NCI-H2081 treated with DMSO at 0.1 percent for 48 hours (cell line): ENCODE results near the gene TMEM163.
A peak's percentile ranks its signal among the peaks of the same experiment; 100 is the strongest.
"Not testable (repeated sequence)": the region's sequence is repeated elsewhere in the genome, so short reads cannot be mapped to it uniquely, and the experiment has no call there.

Experiments
- DNase-seq: peaks from one replicate; lab custom pipeline; 2025; lab: John Stamatoyannopoulos, UW

TMEM163 gene

DNA sequence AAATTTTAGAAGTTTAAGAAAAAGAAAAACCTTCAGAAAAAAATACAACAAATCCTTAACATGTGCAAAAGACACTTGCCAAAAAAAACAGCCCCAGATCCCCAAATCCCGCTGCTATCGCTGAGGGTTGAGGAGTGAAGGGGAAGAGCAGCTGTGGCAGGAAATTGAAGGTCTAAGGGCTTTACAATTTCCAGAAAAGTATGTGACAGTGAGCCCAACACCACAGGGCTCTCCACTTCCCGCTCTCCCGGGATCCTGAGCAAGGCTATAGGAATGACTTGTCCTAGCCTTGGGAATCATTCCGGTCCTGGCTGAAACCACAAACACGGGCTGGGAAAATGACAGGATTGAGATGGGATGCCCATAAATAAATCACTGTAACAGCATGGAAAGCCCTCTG, 191.4 kb downstream of the TMEM163 start:
- DNase-seq = no peak

DNA sequence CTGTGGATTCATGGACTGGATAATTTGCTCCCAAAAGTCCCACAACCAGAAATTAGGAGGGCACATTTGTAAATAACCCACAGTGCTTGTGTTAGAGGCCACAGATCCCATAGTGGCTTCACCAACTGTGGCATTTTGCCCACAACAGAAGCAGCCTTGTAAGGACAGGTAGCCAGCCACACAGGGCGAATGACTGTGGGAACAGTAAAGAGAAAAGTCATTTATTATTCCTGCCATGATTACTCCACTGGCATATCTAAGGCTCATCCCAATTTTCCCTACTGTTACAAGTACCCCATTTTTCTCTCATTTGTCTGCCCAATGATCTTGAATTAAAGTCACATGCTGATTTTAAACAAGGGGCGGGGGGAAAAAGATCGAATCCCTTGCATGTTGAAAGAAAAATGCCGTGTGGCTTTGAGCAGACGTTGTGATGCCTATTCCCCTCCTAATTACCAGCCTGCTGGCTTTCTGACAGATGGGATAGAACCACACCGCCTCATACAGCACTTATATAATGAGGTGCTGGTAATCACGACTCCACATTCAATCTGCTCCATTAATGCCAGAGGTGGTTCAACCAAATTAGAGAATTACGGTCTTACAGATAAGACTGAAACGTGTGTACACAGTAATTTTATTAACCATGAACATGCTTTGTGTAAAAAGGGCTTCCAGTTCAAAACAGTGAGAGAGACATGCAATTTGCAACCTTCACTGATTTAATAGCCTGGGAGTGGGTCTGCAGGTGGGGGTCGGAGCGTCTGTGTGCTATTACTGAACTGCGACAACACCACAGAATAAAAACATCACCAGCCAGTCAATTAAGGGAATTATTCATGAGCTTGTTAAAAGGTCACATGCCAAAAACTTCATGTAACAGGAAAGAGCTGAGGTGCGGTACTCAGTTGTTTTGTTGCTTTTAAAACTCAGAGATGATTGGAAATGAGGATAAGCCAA, 196.0 kb downstream of the TMEM163 start:
- DNase-seq = peak; percentile 98

DNA sequence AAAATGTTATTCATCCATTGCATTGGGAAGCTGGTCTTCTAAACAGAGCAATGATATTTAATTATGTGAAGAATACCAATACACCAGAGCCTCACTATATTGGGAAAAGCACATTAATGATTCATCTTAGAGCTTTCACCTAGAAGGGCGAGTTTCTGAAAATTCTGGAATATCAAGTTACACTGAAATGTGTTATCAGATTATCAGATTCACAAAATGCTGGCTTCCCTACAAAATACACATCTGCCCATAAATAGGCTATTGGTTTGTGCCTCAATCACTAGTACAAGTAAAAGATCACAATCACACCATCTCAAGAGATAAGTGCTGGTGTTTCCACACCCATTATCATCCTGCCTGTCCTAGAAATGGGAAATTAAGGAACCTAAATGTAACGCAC, 200.7 kb downstream of the TMEM163 start:
- no peak for DNase-seq

DNA sequence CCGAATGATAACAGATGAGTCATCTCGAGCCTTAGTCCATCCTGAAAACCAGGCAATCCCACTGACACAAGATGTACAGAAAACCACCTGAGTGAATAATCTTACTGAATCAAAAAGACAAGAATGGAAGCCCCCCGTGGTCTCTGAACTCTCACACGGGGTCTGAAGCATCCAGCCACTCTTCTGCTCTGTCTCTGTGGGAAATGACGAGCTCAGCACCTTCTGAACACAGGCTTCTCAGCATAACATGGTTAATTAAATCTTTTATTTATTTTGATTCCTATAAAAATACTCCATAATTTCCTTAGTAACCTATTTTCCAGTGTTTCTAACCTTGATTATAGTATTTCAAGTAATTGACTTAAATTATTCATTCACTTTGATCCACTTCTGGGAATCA, 203.7 kb downstream of the TMEM163 start:
- no peak for DNase-seq

DNA sequence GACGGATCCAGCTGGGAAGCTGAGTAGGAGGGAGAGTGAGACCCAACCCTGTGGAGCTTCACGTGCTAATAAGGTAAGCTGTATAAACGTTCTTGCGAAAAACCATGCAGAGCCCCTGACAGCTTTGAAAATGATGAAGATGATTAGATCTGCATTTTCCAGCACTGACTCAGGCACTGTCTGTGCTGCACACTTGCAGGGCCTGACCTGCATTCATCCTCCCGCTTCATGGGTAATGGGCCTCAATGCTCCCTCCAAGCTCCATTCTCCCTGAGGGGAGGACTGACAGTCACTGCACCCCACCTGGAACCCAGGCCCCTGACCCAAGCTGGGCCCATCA, 205.4 kb downstream of the TMEM163 start:
- no peak for DNase-seq

DNA sequence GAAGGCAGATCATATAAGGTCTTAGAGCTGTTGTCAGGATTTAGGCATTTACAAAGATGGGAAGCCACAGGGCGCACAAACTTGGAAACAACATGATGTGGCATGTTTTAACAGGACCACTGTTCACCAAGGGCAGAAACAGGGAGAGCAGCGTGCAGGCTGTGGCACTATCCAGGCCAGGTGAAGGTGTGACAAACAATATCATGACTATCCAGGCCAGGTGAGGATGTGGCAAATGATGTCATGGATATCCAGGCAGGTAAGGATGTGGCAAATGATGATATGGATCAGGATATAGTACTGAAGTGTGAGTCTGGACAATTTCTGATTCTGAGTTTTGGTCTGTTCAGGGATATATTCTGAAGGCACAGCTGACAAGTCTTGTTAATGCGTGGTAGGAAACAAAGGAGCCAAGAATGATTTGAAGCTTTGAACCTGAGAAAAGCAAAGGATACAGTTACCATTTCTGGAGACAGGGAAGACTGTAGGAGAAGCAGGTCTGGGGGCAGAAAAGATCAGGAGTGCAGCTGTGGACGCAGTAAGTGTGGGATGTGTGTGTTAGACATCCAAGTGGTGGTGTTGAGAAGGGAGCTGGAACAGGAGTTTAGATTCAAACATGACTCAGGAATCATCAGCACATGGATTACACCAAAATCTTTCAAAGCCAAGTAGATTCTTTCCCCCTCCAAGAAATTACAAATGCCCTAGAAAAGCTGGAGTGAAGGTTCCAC, 205.9 kb downstream of the TMEM163 start:
- no peak for DNase-seq

DNA sequence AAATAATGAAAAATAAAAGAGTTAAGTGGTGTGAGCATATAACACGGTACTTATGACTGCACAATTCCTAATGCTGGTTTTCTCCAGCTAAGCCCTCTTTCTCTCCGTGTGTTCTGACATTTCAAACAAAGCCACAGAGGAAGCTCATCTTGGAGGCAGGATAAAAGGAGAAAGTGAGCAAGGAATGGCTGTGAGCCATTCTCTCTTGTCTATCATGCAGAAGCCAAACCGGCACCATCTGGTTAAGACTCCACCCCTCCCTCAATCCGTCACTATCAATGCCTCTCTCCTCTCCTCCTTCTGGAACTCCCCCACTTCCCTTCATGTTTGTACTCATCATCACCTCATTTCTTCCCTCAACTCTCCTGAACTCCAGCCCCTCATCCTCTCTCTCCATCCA, 210.4 kb downstream of the TMEM163 start:
- no peak for DNase-seq

DNA sequence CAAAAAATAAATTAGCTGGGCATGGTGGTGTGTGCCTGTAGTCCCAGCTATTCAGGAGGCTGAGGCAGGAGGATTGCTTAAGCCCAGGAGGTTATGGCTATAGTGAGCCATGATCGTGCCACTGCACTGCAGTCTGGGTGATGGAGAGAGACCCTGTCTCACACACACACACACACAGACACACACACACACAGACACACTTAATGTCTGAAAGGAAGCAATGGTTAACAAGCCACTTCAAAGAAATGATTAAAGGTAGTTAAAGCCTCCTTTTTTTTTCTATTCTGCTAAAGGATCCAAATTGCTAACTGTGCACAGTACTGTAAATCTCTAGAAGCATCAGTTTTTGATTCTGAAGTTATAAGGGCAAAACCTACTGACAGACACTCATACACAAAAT, 211.1 kb downstream of the TMEM163 start:
- no peak for DNase-seq

DNA sequence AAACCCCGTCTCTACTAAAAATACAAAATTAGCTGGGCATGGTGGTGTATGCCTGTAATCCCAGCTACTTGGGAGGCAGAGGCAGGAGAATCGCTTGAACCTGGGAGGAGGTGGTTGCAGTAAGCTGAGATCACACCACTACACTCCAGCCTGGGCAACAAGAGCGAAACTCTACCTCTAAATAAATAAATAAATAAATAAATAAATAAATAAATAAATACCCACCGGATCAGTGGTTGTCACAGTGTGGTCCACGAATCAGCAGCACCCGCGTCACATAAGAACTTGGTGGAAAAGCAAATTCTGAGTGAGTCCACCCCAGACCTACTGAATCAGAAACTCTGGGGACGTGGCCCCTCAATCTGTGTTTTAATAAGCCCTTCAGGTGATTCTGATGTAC, 211.6 kb downstream of the TMEM163 start:
- not testable (repeated sequence) for DNase-seq

DNA sequence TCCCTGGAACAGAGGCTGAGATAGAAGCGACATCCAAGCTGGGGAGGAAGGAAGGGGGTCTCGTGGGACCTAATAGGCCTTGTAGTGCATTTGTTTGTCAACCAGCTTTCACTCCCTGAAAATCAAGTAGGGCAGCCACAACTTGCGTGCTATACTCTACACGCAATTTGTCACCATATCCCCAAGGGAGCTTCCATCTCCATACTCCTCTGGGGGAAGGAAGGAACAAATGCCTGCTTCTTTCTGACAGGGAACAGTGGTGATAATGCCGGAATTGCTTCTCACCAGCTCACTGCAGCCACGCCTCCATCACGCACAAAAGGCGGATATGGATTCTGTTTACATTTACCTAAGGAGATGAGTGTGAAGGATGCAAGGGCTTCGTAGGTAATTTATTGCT, 213.4 kb downstream of the TMEM163 start:
- DNase-seq = no peak

DNA sequence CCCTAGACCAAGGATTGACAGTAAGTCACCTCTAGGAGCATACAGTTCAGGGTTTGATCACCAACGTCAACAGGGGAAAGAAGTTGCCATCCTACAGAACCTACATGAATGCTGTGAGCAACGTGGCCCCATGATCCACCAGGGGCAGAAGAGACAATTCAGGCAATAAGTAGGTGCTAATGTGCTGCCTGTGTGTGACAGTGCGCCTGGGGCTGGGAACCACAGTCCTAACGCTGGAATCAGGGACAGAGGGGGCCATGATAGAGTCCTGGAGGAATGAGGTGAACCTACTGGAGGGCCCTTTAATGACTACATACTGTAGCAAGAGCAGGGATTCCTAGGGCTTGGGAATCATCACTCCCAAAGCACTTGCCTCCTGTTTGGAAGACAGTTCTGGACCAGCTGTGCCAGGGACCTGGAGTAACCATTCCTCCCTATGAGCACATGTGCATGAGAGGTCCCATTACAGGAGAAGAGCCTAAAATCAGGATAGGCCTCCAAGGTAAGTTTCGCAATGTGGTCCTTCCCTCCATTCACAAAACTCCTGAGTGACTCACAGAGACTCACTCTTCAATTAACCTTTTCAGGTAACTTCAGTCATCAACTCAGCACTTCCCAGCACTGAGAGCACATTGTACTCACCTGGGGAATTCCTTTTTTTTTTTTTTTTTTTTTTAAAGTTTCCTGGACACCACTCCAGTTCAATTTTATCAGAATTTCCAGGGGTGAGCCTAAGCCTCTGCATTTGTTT, 214.0 kb downstream of the TMEM163 start:
- no peak for DNase-seq

DNA sequence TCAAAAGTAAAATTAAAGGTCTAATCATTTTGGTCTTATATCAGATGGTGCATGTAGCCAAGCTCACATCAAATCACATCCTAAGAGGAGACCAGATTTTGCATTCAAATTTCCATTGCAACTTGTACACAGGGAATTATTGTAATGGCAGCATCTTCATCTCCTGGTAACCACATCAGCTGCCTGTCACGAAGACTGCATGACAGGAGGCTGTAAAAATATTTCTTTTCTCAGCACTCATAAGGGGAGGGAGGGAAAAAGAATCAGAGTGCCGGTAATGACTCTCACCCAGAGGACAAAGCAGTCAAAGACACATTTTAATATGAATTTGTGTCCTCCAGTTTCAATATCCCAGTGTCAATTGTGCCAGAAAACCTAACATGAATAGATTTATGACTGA, 216.7 kb downstream of the TMEM163 start:
- no peak for DNase-seq

DNA sequence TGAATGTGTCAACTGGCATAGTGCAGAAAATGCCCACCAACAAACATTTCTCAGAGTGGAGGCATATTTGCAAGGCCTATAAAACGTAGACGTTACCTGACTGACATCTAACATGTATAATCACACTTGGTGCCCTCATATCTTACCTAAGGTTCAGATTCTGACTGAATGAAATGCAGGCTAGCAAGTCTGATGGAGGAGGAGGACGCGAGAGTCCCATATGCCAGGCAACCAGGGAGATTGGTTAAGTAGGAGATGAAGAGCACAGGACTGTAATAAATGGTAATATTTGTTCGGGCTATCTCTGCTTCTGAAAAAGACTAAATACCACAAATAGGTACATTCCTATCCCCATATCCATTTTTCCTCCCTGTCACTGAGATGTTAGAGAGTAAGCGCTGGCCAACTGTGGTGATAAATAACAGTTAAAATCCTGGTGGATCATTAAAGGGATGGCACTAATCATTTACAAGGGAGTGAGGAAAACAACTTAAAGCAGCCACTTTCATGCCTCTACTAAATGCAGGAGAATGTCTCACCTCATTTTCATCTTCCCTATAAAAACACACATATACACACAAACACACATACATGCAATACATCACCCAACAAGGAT, 217.2 kb downstream of the TMEM163 start:
- no peak for DNase-seq

DNA sequence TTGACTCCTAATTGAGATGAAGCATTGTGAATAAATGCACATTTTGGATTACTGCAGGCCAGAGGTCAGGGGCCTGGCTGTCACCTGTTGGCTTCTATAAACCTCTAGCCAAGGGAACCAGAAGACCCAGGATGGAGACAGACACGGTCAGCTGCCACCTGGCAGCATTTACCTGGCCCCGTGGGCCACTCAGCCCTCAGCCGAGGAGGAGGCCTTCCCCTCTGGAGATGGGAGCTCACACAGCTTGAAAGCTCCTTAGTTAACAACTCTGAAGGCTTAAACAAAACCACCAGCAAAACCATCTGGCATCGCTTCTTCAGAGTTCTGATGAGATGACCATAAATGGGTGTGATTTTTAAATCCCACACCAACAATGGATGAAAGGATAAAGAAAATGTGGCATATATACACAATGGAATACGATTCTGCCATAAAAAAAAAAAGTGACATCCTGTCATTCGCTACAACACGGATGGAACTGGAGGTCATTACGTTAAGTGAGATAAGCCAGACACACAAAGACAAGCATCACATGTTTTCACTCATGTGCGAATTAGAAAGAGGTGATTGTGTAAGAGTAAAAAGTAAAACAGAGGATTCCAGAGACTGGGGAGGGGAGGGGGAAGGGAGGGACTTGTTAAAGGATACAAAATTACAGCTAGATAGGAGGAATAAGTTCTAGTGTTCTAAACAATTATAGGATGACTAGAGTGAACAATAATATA, 218.4 kb downstream of the TMEM163 start:
- no peak for DNase-seq

DNA sequence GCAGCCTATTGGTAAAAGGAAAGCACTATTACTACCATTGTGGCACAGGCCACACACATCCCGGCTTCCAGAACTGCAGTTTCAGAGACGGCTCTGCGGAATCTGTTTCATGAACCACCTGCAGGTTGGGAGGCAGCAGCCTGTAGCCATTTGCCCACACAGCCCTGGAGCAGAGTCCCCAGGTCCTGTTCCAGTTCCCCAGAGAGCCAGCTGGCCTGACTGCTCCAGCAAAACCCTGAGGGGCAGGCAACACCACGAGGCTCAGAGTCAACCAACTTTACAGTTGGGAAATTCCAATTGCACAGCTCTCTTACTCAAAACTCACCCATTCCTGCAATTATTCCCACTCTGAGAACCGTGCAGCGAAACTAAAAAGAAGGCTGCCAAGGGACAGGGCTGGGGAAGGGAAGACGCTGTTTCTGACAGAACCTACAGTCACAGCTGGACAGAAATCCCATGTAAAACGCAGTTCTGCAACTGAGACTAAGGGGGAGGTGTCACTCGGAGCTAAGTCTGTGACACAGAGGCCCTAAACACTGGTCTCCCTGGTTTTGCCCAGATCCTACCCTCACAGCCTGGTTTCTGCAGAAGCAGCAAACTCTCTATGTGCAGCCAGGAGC, 219.4 kb downstream of the TMEM163 start:
- no peak for DNase-seq

DNA sequence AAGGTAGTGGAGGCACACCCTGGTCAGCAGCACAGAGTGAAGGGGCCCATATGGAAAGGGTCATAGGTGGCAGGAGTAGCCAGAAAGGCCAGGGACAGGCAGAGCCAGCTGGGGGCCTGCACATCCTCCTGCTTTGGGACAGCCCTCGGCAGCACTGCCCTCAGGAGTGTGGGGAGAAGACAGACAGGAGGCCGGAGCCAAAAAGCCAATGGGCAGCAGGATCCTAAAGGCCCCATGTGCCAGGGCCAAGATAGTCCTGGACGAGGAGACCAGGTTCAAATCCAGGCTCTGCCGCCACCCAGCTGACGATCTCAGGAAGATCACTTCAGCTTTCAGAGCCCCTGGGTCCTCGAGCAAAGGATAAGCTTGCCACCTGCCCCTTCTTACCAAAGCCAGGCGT, 220.1 kb downstream of the TMEM163 start:
- DNase-seq = no peak

DNA sequence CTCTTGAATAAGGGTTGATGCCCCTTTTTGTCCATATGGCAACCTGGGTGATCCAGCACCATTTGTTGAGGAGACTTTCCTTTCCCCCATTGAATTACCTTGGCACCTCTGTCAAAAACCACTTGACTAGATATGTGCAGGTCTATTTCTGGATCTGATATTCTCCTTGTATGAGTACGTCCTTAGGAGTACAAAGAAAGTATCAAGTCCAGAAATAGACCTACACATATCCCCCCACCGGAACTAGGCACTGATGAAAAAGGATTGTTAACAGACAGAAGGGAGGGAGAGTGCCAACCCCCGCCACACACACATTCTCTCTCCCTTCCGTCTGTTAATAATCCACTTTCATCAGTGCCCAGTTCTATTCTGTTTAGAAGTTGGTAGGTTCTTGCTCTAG, 225.0 kb downstream of the TMEM163 start:
- DNase-seq = no peak

DNA sequence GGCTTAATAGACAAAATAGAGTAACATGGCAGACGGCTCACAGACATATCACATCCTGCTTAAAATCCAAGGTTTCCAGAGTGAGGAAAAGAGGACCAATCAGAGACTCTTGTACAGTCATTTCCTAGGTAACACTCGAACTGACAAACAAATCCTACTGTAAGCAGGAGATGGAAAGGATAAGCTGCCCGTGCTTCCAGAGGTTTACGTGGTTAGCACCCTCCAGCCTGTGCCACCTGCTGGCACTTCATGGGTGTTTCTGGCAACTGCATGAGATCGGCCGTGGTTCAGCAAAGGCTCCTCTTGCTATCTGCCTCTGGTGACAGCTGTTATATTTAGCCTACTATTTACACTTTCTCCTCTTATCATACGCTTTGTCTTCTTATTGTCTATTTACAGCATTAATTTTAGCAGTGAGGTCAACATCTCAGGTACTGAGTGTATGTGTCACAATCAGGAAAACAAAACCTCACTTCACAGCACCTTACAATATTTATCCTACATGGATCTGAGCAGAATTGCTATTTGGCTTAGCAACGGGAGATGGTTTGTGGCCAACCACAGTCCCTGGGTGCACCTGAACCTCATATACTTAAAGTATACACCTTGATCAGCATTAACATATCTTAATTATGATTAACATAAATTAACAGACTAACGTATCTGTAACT, 226.9 kb downstream of the TMEM163 start:
- peak; percentile 81 for DNase-seq

DNA sequence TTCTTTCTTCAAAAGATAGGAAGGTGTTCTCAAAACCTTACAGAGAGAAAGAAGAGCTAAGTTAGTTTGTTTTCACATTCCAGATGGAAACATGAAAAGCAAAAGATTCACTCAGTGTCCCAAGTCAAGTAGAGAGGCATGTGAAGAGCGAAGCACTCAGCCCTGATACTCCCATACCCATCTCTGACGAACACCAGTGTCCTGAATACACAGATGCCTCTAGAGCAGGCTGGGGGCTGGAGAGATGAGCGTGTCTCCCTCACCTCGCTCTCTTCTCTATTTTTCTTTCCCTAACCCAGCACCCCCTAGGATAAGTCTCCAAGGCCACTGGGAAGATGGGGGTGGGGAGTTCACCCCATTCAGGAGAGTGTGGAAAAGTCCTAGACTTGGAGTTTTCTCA, 227.8 kb downstream of the TMEM163 start:
- DNase-seq = no peak

DNA sequence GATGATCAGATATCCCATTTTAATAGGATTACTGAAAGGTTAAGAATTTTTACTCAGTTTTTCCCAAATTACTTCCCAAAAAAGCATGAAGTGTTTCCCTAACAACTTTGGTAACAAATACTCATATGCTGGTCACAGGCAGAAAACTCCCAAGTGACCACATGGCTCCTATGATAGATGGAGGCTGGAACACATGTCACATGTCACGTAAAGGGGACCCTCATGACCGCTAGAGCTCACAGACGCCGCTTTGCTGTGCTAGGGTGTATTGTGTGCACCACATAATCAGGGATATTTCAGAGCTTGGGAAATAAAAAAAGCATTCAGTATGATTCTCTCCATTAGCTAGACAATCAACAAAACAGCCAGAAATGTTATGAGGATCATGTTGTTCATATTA, 228.2 kb downstream of the TMEM163 start:
- DNase-seq = no peak
